H1 (cell line): ENCODE measurements around the gene RADIL. TPM values are rescaled to one million over a fixed set of nuclear protein-coding genes. Genes with fewer than 3 reads are reported as not detected.

ENCODE experiments used
- CTCF ChIA-PET: fragments of 300-600 bp; sonication (Branson Sonifier 250); formaldehyde crosslinking; loops from one replicate; lab custom pipeline; 2021; ENCODE audit not compliant: partially characterized antibody; lab: Charles Lee
- POLR2A ChIA-PET: fragments of 300-600 bp; sonication (Branson Sonifier 250); formaldehyde crosslinking; loops from one replicate; lab custom pipeline; 2021; ENCODE audit warnings: inconsistent platforms; ENCODE audit not compliant: partially characterized antibody; lab: Charles Lee
- DNase-seq, 2 experiments: peaks; one replicate each; pipeline versions ENCODE4 v3.0.0 to v3.0.0-alpha.2; 2010 to 2022; ENCODE audit warnings: low spot score in 2 of 2, low read depth in 1 of 2, mixed read lengths in 1 of 2
- FAIRE-seq: peaks from 2 replicates; lab custom pipeline; 2011; peaks lifted over from hg19 to GRCh38; lab: Jason Lieb, UNC
- H2AFZ ChIP-seq: 2 replicates; pipeline ENCODE4 v1.8.1; 2012; ENCODE audit warnings: low read length, inconsistent platforms
- H2AK5ac ChIP-seq: 2 replicates; pipeline ENCODE4 v1.6.1; 2013; ENCODE audit warnings: low read depth, low read length
- H2BK120ac ChIP-seq: replicated peaks from 2 replicates; pipeline ENCODE3; 2013; ENCODE audit warnings: low read depth, low read length, inconsistent platforms
- H2BK12ac ChIP-seq: 2 replicates; pipeline ENCODE4 v1.6.1; 2013; ENCODE audit warnings: low read depth, low read length
- H2BK15ac ChIP-seq: 2 replicates; pipeline ENCODE4 v1.6.1; 2013; ENCODE audit warnings: low read length
- H2BK20ac ChIP-seq: 2 replicates; pipeline ENCODE4 v1.6.1; 2013; ENCODE audit warnings: low read length
- H2BK5ac ChIP-seq: 2 replicates; pipeline ENCODE4 v1.6.1; 2013; ENCODE audit warnings: low read depth, low read length
- H3K14ac ChIP-seq: 2 replicates; pipeline ENCODE4 v1.6.1; 2013; ENCODE audit warnings: inconsistent platforms; ENCODE audit not compliant: insufficient read length
- H3K18ac ChIP-seq: 2 replicates; pipeline ENCODE4 v1.6.1; 2013; ENCODE audit warnings: low read length; ENCODE audit errors: extremely low read depth
- H3K23ac ChIP-seq: 2 replicates; pipeline ENCODE4 v1.6.1; 2013; ENCODE audit warnings: inconsistent platforms; ENCODE audit not compliant: insufficient read length
- H3K23me2 ChIP-seq: 2 replicates; pipeline ENCODE4 v1.6.1; 2013; ENCODE audit warnings: low read depth, low read length
- H3K27ac ChIP-seq: 2 replicates; pipeline ENCODE4 v1.6.1; 2011; ENCODE audit warnings: low read depth, low read length, inconsistent platforms
- H3K27me3 ChIP-seq, 4 experiments: replicated peaks in 1 of 4; 1 replicate in 1 of 4; 2 replicates in 3 of 4; pipeline versions ENCODE4 v1.6.1 to v1.8.1; 2011 to 2013; ENCODE audit warnings: low read length in 3 of 4, mild to moderate bottlenecking in 3 of 4, inconsistent platforms in 2 of 4, mixed read lengths in 2 of 4, moderate library complexity in 1 of 4; ENCODE audit not compliant: control insufficient read depth in 3 of 4, insufficient read depth in 3 of 4; ENCODE audit errors: extremely low read depth in 1 of 4
- H3K36me3 ChIP-seq, 4 experiments: 2 replicates each; pipeline versions ENCODE4 v1.6.1 to v1.8.1; 2011 to 2013; ENCODE audit warnings: mild to moderate bottlenecking in 4 of 4, low read length in 3 of 4, moderate library complexity in 2 of 4, control low read depth in 1 of 4, inconsistent platforms in 1 of 4; ENCODE audit not compliant: insufficient read depth in 4 of 4, control insufficient read depth in 2 of 4
- H3K4ac ChIP-seq: replicated peaks from 2 replicates; pipeline ENCODE3; 2013; ENCODE audit warnings: low read length, low read depth, mixed read lengths, inconsistent platforms; ENCODE audit not compliant: insufficient read length
- H3K4me1 ChIP-seq, 4 experiments: replicated peaks in 1 of 4; 1 replicate in 1 of 4; 2 replicates in 3 of 4; pipeline versions ENCODE4 v1.6.1 to v1.8.1; 2011 to 2013; ENCODE audit warnings: low read length in 3 of 4, inconsistent platforms in 2 of 4, mixed read lengths in 1 of 4; ENCODE audit not compliant: insufficient read depth in 4 of 4, control insufficient read depth in 3 of 4
- H3K4me2 ChIP-seq, 2 experiments: 2 replicates each; pipeline versions ENCODE4 v1.6.1 to v1.8.1; 2011 to 2013; ENCODE audit warnings: low read depth in 2 of 2, low read length in 2 of 2, control low read depth in 1 of 2, inconsistent platforms in 1 of 2, mild to moderate bottlenecking in 1 of 2; ENCODE audit not compliant: insufficient read depth in 1 of 2
- H3K4me3 ChIP-seq, 4 experiments: fragments of 200-600, 300-600 bp in 1 of 4; sonication (generic), shearing (Covaris generic), sonication (Bioruptor Twin) in 1 of 4; 2 replicates each; pipeline versions ENCODE4 v1.5.1 to v1.8.1; 2011 to 2016; ENCODE audit warnings: low read length in 4 of 4, low read depth in 3 of 4, control low read depth in 2 of 4, inconsistent platforms in 2 of 4, mild to moderate bottlenecking in 2 of 4, mixed read lengths in 1 of 4, moderate library complexity in 1 of 4; ENCODE audit not compliant: insufficient read depth in 2 of 4; ENCODE audit errors: extremely low read depth in 1 of 4
- H3K56ac ChIP-seq: replicated peaks from 2 replicates; pipeline ENCODE3; 2013; ENCODE audit warnings: low read depth, mild to moderate bottlenecking, mixed read lengths, low read length, inconsistent platforms; ENCODE audit not compliant: insufficient read length
- H3K79me1 ChIP-seq: 2 replicates; pipeline ENCODE4 v1.6.1; 2013; ENCODE audit warnings: low read depth, low read length, control low read depth
- H3K79me2 ChIP-seq, 2 experiments: 2 replicates each; pipeline versions ENCODE4 v1.6.1 to v1.8.1; 2012 to 2013; ENCODE audit warnings: low read length in 2 of 2, mild to moderate bottlenecking in 2 of 2, inconsistent platforms in 1 of 2; ENCODE audit not compliant: insufficient read depth in 2 of 2, control insufficient read depth in 1 of 2
- H3K9ac ChIP-seq, 4 experiments: replicated peaks in 1 of 4; 1 replicate in 1 of 4; 2 replicates in 3 of 4; pipeline versions ENCODE4 v1.6.1 to v1.8.1; 2011 to 2013; ENCODE audit warnings: low read depth in 3 of 4, low read length in 3 of 4, control low read depth in 2 of 4, mild to moderate bottlenecking in 2 of 4, moderate library complexity in 2 of 4, inconsistent platforms in 1 of 4; ENCODE audit errors: extremely low read depth in 1 of 4
- H3K9me3 ChIP-seq, 2 experiments: 2 replicates each; pipeline versions ENCODE4 v1.6.1 to v1.8.1; 2012 to 2013; ENCODE audit warnings: mild to moderate bottlenecking in 2 of 2, moderate library complexity in 2 of 2, control low read depth in 1 of 2, inconsistent platforms in 1 of 2, low read depth in 1 of 2, low read length in 1 of 2, mixed read lengths in 1 of 2; ENCODE audit not compliant: insufficient read depth in 2 of 2
- H4K20me1 ChIP-seq, 2 experiments: replicated peaks in 1 of 2; 2 replicates each; pipeline versions ENCODE3 to v1.8.1; 2011 to 2013; ENCODE audit warnings: inconsistent platforms in 2 of 2, low read length in 2 of 2, mild to moderate bottlenecking in 1 of 2; ENCODE audit not compliant: insufficient read depth in 2 of 2, control insufficient read depth in 1 of 2
- H4K5ac ChIP-seq: 2 replicates; pipeline ENCODE4 v1.6.1; 2013; ENCODE audit warnings: low read length, low read depth, mixed read lengths, inconsistent platforms; ENCODE audit not compliant: insufficient read length
- H4K8ac ChIP-seq: 2 replicates; pipeline ENCODE4 v1.8.0; 2013; ENCODE audit warnings: mild to moderate bottlenecking, moderate library complexity, low read length, inconsistent platforms; ENCODE audit not compliant: insufficient read depth; ENCODE audit errors: extremely low read depth
- H4K91ac ChIP-seq: replicated peaks from 2 replicates; pipeline ENCODE3; 2013; ENCODE audit warnings: low read length, mixed read lengths, inconsistent platforms; ENCODE audit not compliant: insufficient read length
- POLR2A ChIP-seq, 2 experiments: IDR thresholded peaks; 1 replicate in 1 of 2; 2 replicates in 1 of 2; pipeline ENCODE4 v1.6.1; 2011; ENCODE audit warnings: low read depth in 2 of 2, low read length in 2 of 2, mild to moderate bottlenecking in 2 of 2; ENCODE audit errors: control extremely low read depth in 1 of 2
- WGBS, 2 experiments: shearing (Covaris generic) in 1 of 2; methylation state at CpG; one replicate each; pipeline versions ENCODE4 v1.1.6 to v1.1.7; 2013 to 2015; ENCODE audit warnings: low lambda C conversion rate in 2 of 2, mixed read lengths in 2 of 2, inconsistent platforms in 1 of 2, low coverage in 1 of 2, missing lambda C conversion rate in 1 of 2; ENCODE audit not compliant: insufficient replicate concordance in 2 of 2, insufficient coverage in 1 of 2, insufficient read length in 1 of 2; ENCODE audit errors: extremely low coverage in 1 of 2, missing lambda C conversion rate in 1 of 2; 5-methylcytosine and 5-hydroxymethylcytosine counted together
- polyA plus RNA-seq, 7 experiments: library from polyadenylated mRNA; depleted of rRNA in 3 of 7; stranded (reverse) in 5 of 7; unstranded in 2 of 7; fragments of >200 nt in 5 of 7; fragments of 200-250 nt in 2 of 7; gene quantifications; 1 replicate in 5 of 7; 2 replicates in 1 of 7; 4 replicates in 1 of 7; pipeline versions ENCODE4 v1.2.1 to v1.2.3, GENCODE V29; 2011 to 2013; ENCODE audit warnings: missing spikeins in 2 of 7, mixed read lengths in 2 of 7
- total RNA-seq: library from RNA; stranded (reverse); fragmentation: NEBNext Ultra II Directional; extraction: Animal tissue kit (Norgen Biotek cat#: 25700); gene quantifications from 2 replicates; pipeline ENCODE4 v1.2.1, GENCODE V29; 2021

Gene RADIL
- total and polyA plus RNA-seq, 2 of the 8 experiments (the other 6 are each of a cell fraction or from before 2014, with no cell fraction given): 5.0 to 5.4 TPM

- no peak overlapping the region for H2BK120ac ChIP-seq
- H2BK12ac ChIP-seq: no peak overlapping the region
- no peak overlapping the region for H3K56ac ChIP-seq
- no peaks in the 10 kb centered on the region for H3K79me1 ChIP-seq
- no peaks in the 10 kb centered on the region for H3K36me3 ChIP-seq
- no peak overlapping the region for H2AK5ac ChIP-seq
- H3K4ac ChIP-seq: no peak overlapping the region
- no peaks in the 10 kb centered on the region for H4K20me1 ChIP-seq
- H2AFZ ChIP-seq: no peak overlapping the region
- H3K18ac ChIP-seq: no peak overlapping the region
- H3K23me2 ChIP-seq: no peaks in the 10 kb centered on the region
- H3K9ac ChIP-seq: no peak overlapping the region
- no peak overlapping the region for H3K4me3 ChIP-seq
- DNase-seq (no peak), FAIRE-seq (no peak)
- no peak overlapping the region for H2BK15ac ChIP-seq
- no peak overlapping the region for H2BK20ac ChIP-seq
- H4K91ac ChIP-seq: no peak overlapping the region
- no peak overlapping the region for H3K4me2 ChIP-seq
- peaks cover 3 to 4% of the 10 kb centered on the region in 2 experiments; a peak in 1 of 4 replicates for H3K9me3 ChIP-seq
- no peaks in the 10 kb centered on the region for H3K27me3 ChIP-seq
- TF ChIP-seq POLR2A (IDR thresholded peaks at IDR 0.05; ENCODE audit: control extremely low read depth in 1 of 2, low read depth in 2 of 2, low read length in 2 of 2): no peak
- no peak overlapping the region for H3K23ac ChIP-seq
- no peak overlapping the region for H3K14ac ChIP-seq
- POLR2A ChIA-PET: no interaction called here
- no peak overlapping the region for H3K27ac ChIP-seq
- H3K79me2 ChIP-seq: no peaks in the 10 kb centered on the region
- no peak overlapping the region for H4K5ac ChIP-seq
- H3K4me1 ChIP-seq: no peaks in the 10 kb centered on the region
- CTCF ChIA-PET: no interaction called here
- WGBS, 2 experiments: 85% methylated on average over 6 of the region's 6 CpGs; no CpG with 5 or more reads in 1 of the 2 experiments
- H4K8ac ChIP-seq: no peak overlapping the region
- H2BK5ac ChIP-seq: no peak overlapping the region
These were observed 31.8 kb downstream of the RADIL start for GRCh38 chr7:4851459-4852422.
